ENCODE data around the gene MMP11.

The MMP11 gene

DNA sequence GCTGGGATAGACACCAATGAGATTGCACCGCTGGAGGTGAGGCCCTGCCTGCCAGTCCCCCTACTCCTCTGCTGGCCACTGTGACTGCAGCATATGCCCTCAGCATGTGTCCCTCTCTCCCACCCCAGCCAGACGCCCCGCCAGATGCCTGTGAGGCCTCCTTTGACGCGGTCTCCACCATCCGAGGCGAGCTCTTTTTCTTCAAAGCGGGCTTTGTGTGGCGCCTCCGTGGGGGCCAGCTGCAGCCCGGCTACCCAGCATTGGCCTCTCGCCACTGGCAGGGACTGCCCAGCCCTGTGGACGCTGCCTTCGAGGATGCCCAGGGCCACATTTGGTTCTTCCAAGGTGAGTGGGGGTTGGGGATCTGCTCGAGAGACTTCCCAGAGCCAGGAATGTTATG is 8.4 kb downstream of the MMP11 start:
- DNase-seq (ENCODE audit: low spot score), result peak; percentile 93

DNA sequence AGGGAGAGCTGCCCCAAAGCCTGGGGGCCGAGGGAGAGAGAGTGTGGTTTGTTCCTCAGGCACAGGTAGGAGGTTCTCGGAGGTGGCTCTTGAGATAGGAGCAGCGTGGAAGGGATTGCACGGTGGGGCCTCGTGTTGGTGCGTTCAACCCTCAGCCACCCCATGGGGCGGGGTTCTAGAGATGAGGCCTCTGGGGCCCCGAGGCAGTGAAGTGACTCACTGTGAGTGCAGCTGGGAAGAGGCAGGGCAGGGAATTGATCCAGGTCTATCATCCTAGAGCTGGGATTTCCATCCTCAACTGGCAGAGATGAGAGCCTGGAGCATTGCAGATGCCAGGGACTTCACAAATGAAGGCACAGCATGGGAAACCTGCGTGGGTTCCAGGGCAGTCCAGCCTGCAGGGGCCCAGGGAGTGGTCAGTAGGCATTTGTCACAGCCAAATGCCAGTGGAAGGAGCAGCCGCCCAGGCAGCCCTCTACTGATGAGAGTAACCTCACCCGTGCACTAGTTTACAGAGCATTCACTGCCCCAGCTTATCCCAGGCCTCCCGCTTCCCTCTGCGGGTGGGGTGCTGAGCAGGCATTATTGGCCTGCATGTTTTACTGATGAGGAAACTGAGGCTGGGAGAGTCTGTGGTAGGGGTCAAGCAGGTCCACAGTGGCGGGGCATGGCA is 9.0 kb downstream of the MMP11 start:
- peak; percentile 33 for DNase-seq (ENCODE audit: low spot score)

DNA sequence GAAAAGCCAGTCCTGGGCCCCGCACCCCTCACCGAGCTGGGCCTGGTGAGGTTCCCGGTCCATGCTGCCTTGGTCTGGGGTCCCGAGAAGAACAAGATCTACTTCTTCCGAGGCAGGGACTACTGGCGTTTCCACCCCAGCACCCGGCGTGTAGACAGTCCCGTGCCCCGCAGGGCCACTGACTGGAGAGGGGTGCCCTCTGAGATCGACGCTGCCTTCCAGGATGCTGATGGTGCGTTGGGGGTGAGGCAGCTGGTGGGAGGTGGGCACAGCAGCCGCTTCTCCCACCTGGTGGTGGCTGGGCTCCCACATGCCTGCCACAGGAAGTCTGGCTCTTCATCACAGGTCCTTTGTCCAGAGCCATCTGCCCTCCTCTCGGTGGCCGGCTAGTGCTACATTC is 9.6 kb downstream of the MMP11 start:
- no peak for DNase-seq (ENCODE audit: low spot score)

DNA sequence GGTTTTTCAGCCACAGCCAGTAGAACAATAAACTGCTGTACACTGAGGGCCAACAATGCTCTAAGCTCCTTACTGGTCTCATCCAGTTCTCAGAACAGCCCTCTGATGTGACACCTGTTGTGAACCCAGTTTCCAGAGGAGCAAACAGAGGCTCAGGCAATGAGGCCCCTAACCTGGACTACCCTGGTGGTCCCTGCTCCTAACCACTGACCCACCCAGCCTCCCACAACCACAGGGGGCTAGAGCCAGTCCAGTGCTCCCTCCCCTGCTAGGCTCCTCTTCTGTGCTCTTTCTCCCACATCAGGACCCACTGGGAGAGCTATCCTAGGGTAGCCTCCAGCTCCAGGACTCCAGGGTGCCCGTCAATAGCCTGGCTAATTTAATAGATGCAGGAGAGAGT is 10.1 kb downstream of the MMP11 start:
- DNase-seq (ENCODE audit: low spot score), result no peak

DNA sequence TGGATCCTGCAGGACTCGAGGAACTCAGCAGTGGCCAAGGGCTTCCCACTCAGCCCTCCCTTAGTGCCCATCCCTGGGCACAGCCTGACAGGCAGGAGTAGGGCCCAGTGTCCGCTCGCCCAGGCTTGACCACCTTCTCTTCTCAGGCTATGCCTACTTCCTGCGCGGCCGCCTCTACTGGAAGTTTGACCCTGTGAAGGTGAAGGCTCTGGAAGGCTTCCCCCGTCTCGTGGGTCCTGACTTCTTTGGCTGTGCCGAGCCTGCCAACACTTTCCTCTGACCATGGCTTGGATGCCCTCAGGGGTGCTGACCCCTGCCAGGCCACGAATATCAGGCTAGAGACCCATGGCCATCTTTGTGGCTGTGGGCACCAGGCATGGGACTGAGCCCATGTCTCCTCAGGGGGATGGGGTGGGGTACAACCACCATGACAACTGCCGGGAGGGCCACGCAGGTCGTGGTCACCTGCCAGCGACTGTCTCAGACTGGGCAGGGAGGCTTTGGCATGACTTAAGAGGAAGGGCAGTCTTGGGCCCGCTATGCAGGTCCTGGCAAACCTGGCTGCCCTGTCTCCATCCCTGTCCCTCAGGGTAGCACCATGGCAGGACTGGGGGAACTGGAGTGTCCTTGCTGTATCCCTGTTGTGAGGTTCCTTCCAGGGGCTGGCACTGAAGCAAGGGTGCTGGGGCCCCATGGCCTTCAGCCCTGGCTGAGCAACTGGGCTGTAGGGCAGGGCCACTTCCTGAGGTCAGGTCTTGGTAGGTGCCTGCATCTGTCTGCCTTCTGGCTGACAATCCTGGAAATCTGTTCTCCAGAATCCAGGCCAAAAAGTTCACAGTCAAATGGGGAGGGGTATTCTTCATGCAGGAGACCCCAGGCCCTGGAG is 10.9 kb downstream of the MMP11 start:
- no peak for DNase-seq (ENCODE audit: low spot score)

DNA sequence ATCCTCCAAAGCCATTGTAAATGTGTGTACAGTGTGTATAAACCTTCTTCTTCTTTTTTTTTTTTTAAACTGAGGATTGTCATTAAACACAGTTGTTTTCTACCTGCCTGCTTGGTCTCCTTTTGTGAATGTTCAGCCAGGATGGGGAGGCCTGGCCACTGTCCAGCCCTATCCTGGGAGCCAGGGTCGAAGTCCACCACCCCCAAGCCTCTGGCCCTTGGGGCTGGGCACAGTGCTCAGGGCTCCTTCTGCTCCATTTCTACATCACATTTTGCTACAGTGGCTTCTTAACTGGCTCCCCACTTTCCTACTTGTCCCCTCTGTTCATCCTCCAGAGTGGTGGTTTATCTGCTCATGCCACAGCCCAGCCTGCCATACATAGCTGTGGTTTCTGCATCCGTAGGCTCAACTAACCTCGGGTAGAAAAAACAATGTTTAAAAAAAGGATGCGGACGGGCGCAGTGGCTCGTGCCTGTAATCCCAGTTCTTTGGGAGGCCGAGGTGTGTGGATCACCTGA is 11.6 kb downstream of the MMP11 start:
- no peak for DNase-seq (ENCODE audit: low spot score)

DNA sequence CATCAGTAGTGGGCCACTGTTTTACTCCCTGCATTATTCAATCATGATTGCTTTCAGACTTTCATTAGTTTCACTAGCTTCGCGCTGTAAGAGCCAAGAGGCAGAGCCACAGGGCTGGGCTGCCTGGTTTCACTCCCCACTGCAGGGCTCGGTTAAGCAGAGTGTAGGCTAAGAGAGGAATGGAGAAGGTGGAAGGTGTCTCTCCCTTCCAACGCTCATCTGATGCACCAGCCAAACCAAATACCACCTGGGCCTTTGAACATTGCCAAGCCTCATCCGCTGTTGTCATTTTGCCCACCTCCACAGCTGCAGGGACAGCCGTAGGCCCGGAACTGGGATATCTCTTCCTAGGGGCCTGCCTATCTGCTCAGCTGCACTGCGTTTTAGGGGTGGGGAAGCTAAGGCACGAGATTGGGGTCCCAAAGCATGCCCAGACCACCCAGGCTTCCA is 13.6 kb downstream of the MMP11 start:
- no peak for DNase-seq (ENCODE audit: low spot score)

DNA sequence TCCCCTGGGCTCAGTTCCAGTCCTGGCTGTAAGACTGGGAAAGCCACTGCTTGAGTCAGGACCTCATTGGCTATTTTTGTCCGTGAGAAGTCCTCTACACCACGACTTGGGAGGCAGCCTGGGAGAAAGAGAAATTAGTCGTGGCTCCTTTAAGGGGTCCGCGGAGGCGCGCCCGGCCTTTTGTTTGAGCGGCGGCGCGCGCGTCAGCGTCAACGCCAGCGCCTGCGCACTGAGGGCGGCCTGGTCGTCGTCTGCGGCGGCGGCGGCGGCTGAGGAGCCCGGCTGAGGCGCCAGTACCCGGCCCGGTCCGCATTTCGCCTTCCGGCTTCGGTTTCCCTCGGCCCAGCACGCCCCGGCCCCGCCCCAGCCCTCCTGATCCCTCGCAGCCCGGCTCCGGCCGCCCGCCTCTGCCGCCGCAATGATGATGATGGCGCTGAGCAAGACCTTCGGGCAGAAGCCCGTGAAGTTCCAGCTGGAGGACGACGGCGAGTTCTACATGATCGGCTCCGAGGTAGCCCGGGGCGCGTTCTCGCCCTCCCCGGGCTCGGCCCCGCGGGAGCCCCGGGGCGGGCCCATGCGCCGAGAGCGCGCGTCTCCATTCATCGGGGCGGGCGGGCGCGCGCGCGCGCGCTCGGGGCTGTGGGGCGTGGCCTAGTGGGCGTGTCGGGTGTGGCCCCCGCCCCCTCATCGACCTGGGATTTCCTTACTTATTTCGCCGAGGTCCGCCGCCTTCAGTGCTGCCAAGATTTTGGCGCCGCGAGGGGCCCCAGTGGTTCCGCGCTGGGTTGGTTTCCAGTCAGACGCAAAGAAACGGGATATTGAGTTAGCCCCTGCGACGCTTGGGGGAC is 14.3 kb downstream of the MMP11 start, which contains the start of gene SMARCB1:
SMARCB1 (plus strand) TSS at position 215 of the 848 bp plus-strand sequence; CDS start at position 419, 204 bp downstream.
- DNase-seq (ENCODE audit: low spot score), result peak; percentile 83

DNA sequence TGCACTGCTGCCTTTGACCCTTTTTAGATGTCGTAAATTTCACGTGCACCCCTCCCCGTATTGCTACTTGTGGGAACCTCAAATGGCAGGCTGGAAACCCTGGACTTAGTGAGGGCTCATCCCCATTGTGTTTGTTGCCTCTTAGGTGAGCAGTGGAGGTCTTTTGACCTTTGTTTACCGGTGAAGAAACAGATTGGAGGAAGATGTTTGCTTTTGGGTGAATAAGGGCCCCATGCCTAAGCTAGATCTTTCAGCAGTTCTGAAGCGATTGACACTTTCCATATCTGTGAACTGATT is 14.9 kb downstream of the MMP11 start:
- no peak for DNase-seq (ENCODE audit: low spot score)

DNA sequence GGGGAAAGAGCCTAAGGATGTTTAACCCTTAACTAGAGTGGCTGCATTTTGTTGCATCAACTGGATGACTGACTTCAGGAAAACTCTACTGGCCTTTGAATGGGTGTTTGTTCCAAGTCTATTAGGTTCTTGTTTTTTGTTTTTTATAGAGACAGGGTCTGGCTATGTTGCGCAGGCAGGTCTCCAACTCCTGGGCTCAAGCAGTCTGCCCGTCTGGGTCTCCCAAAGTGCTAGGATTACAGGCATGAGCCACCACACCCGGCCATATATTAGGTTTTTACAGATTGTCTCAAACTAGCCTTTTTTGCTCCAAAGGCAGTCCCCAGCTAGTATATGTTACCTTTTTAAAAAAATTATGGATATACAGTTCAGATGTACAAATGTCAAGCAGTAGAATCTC is 15.3 kb downstream of the MMP11 start:
- DNase-seq (ENCODE audit: low spot score), result no peak

DNA sequence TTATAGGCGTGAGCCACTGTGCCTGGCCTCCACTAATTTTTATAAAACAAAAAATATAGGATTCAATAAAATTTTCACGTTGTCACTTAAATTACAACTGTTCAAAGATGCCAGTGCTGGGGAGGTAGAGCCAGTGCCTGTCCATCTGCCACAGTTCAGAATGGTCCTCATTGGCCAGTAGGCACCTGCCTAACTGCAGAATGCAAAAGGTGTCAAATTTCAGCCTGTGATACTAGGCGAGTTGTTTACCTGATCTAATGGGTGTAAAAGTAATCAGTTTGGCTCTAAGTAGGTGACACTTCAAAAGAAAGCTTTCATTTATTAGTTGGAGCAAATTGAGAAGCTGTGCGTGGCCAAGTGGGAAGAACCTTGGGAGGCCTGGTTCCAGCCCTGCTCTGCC is 16.5 kb downstream of the MMP11 start:
- DNase-seq (ENCODE audit: low spot score), result no peak

DNA sequence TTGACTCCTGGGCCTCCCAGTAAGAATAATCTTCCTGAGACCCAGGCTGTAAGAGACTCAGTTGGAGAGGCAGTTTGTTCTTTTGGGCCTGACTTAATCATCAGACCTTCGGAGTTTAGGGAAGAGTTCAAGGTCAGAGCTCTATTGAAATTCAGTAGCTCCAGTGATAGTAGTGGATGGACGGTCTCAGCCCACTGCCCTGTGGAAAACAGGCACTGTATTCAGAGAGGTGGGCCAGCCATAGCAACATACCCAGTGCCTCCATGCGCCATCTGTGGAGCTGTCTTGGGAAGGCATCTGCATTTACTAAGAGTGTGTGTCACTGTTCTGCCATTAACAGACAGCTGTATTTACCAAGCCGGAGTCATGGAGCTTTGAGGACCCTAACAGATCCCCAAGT is 17.0 kb downstream of the MMP11 start:
- DNase-seq (ENCODE audit: low spot score), result peak; percentile 51

DNA sequence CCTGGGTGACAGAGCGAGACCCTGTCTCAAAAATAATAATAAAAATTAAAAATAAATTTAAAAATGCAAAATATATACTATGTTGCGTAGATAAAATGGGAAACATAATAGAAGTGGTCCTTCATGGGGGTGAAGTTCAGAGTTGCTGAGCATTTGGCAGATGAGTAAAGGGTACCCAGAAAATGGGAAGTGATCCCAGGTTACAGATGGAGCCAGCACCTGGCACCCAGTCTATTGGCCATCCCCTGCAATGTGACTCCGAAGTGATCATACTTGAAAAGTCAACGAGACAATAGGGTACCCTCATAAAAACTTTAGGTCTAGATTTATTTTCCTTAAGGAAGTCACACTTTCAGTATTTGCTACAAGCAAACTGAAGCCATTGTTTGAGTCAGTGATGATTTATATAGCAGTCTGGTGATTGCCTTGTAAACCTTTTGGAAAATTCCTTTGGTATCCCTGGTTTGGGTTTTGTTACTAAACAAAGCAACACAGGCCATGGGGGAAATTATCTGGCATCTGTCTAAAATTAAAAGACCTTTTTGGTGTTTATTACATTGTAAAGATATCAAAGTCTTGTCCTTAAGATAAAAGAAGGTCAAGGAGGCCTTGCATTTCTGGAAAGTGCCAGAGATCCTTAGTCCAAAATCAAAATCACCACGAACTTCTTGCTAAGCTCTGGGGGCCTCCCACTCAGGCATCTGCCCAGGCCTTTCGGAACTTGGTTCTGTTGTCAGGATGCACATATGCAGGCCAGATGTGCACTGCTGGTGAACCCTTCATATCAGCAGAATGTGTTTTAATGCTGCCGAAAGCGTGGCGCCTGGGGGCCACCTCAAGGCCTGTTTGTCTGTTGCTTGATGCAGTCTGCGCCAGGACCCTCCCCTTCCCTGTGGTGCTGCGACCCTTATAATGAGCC is 18.4 kb downstream of the MMP11 start:
- no peak for DNase-seq (ENCODE audit: low spot score)

DNA sequence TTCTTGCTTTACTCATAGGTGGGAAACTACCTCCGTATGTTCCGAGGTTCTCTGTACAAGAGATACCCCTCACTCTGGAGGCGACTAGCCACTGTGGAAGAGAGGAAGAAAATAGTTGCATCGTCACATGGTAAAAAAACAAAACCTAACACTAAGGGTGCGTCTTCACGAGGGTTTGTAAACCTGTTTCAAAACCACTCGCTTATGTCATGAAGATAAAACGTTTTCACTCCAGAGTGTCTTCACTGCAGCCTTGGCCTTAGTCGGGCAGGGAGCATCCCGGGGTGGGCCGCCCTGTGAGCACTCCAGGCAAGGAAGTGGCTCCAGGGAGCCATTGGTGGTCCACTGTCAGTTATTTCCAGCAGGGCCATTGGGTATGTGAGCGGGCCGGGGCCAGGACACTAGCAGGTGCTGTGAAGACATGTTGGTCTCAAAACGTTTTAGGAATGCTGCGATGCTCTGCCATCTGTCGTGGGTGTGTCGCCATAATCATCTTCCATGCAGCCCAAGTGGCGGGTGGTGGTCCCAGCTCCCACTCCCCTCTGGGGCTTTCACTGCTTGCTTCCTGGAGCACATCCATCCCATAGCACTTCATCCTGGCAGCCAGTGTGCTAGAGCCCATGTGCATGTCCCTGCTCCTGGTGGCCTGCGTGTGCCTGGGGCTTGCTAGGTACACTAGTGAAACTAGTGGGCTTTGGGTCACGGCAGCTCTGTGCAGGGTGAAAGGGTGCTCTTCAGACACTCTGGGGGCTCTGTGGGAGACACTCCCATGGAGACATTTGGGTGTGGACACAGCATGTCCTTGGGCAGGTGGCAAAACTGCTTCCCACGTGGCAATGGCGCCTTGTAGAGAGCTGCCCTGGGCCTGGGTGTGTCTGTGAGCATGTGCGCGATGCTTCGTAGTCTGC is 19.3 kb downstream of the MMP11 start:
- DNase-seq (ENCODE audit: low spot score), result no peak

DNA sequence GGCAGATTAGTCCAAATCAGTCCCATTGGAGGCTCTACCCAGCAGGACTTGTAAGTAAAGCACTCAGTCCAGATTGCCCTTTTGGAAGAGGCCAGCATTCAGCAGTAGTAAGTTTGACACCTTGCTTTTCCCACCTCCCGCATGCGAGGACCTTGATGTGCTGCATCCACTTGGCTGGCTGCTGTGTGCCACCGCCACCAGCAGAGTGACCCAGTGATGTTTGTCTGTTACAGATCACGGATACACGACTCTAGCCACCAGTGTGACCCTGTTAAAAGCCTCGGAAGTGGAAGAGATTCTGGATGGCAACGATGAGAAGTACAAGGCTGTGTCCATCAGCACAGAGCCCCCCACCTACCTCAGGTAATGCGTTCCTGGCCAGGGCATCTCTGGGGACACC is 20.7 kb downstream of the MMP11 start:
- DNase-seq (ENCODE audit: low spot score), result no peak

DNA sequence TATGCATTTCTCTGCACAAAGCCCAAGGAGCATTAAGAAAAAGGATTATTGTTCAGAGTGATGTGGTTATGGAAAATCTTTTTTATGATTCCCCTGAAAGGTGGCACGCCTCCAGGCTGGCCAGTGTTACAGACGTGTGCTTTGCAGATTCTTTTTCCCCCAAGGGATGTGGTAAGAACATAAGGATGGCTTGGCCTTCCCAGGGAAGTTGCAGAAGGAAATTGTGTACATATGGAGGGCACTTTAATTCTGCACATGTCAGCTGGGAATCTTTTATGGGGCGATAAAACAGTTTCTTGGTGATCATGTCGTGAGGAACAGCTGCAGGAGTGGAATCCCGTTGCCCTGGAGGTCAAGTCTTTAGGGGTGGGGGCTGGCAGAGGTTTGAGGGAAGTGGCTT is 23.8 kb downstream of the MMP11 start:
- no peak for DNase-seq (ENCODE audit: low spot score)

DNA sequence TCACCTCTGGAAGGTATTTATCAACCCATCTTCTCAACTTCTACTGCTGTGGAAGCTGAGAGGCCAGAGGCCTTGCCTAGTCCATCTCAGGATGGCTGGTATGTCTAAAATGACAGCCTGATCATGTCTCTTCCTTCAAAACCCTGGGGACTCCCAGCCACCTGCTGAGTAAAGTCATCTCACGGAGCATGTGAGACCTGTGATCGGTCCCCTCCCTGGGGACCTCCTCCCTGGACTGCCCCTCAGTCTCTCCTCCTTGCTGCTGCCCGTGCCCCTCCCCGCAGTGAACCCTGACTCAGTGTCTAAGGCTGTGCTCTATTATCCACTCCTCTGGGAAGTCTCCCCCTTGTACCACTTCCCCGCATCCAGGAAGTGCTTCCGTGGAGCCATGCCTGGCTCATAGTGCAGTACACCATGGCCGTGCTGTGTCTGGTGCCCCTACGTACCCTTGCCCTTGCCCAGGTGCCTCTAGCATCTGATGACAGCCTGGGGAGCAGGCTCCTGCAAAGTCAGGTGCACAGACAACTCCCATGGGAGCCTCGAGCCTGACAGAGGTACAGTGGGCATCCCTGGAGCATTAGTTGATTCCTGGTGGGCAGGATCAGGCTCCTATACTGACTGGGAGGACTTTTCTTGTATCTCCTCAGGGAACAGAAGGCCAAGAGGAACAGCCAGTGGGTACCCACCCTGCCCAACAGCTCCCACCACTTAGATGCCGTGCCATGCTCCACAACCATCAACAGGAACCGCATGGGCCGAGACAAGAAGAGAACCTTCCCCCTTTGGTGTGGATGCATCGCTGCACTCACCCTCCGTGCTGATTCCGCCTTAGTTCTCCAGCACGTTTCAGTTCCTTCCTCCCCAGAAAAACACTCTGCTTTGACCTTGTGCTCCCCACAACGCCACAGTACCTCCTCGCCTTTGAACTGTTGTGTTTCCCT is 27.9 kb downstream of the MMP11 start:
- no peak for DNase-seq (ENCODE audit: low spot score)

DNA sequence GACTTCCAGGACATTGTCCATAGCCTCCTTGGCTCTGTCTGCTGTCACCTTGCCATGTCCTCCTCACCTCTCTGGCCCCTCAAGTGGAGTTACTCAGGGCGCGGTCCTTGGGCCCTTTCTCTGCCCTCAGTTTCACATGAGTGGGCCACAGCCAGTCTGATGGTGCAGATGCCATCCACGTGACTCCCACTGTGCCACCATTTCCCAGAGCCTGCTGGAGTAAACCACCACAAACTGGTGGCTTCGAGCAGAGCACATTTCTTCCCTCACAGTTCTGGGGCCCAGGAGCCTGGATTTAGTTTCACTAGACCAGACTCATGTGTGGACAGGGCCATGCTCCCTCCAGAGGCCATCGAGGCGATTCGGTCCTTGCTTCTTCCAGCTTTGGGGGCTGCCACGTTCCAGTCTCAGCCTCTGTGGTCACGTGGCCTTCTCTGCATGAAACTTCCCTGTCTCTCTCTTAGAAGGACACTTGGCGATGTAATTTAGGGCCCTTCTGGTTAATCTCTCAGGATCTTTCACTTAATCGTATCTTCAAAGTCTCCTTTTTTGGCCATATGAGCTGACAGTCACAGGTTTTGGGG is 28.7 kb downstream of the MMP11 start:
- no peak for DNase-seq (ENCODE audit: low spot score)
